ENCODE data around the gene CNTNAP5.
"Not testable (repeated sequence)": the region's sequence is repeated elsewhere in the genome, so short reads cannot be mapped to it uniquely, and the experiment has no call there.

The CNTNAP5 gene

DNA sequence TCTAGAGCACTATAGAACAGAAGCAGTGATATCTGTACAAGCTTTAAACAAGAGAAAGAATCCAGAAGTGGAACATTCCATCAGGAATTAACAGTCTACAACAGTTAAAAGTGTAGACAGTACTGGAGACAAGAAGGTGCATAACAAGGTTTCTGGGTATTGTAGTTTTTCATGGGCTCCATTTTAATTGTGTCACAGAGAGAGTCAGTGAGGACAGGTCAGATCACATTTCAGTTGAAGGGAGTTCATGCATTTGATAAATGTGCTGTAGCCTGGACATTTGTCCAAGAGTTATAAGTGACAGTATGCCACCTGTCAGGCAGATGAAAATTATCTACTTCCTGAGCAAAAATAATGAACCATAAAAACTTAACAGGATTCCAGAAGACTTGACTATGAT is 328.6 kb downstream of the CNTNAP5 start:
- H3K27ac Mint-ChIP-seq = no peak overlapping the region
- no peaks in the 10 kb centered on the region for H3K27me3 Mint-ChIP-seq (ENCODE audit: low read depth)
- H3K9me3 Mint-ChIP-seq = peaks cover 10% of the 10 kb centered on the region
- H3K4me3 Mint-ChIP-seq = no peak overlapping the region
- H3K4me1 Mint-ChIP-seq (ENCODE audit: low read depth) = no peaks in the 10 kb centered on the region
- H3K36me3 Mint-ChIP-seq (ENCODE audit: low read depth) = no peaks in the 10 kb centered on the region
- no peak for DNase-seq (ENCODE audit: low spot score)

DNA sequence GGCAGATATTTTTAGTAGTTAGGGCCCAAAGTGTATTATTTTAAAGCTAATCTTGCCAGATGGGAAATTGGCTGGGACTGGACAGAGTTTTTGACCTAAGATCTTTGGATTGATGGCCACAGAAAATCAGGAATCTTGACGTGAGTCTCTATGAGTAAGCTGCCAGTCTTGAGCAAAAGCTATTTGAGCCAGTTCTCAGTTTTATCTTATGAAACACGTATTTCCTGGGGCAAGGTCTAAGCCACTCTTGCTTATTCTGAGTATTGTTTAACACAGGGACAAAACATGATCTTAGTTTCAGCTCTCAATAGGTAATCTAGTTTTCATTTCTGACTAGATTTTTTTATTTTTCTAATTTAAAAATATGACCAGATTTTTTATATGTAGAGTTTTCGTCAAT is 329.4 kb downstream of the CNTNAP5 start:
- DNase-seq (ENCODE audit: low spot score) = no peak
- H3K27ac Mint-ChIP-seq = no peak overlapping the region
- H3K4me3 Mint-ChIP-seq = no peak overlapping the region
- H3K36me3 Mint-ChIP-seq (ENCODE audit: low read depth) = no peaks in the 10 kb centered on the region
- peaks cover 10% of the 10 kb centered on the region for H3K9me3 Mint-ChIP-seq
- no peaks in the 10 kb centered on the region for H3K27me3 Mint-ChIP-seq (ENCODE audit: low read depth)
- no peaks in the 10 kb centered on the region for H3K4me1 Mint-ChIP-seq (ENCODE audit: low read depth)

GRCh38 chr2:124361966-124362365 is 336.9 kb downstream of the CNTNAP5 start:
- not testable (repeated sequence) for H3K27ac Mint-ChIP-seq; DNase-seq (ENCODE audit: low spot score); H3K4me3 Mint-ChIP-seq; H3K27me3 Mint-ChIP-seq (ENCODE audit: low read depth); H3K4me1 Mint-ChIP-seq (ENCODE audit: low read depth); H3K36me3 Mint-ChIP-seq (ENCODE audit: low read depth)
- H3K9me3 Mint-ChIP-seq = peaks cover 30% of the 10 kb centered on the region

DNA sequence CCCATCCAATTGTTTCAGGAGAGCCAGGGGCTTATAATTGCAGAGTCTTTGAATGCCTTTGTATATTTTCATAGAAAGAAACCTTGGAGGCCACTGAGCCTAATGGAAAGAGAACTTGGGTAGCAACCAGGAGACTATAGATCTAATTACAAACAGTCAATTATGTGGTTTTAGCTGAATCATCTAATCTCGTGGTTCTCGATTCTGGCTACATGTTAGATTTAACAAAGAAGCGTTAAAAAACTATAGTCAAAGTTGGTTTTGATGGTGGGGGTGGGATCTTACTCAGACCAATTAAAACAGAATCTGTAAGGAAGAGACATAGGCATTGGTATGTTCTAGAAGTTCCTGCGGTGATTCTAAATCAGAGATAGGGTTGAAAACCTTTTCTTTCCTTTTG is 344.1 kb downstream of the CNTNAP5 start:
- H3K36me3 Mint-ChIP-seq (ENCODE audit: low read depth) = no peaks in the 10 kb centered on the region
- DNase-seq (ENCODE audit: low spot score) = no peak
- no peaks in the 10 kb centered on the region for H3K27me3 Mint-ChIP-seq (ENCODE audit: low read depth)
- no peak overlapping the region for H3K4me3 Mint-ChIP-seq
- H3K27ac Mint-ChIP-seq = no peak overlapping the region
- no peaks in the 10 kb centered on the region for H3K4me1 Mint-ChIP-seq (ENCODE audit: low read depth)
- peaks cover 26% of the 10 kb centered on the region for H3K9me3 Mint-ChIP-seq

DNA sequence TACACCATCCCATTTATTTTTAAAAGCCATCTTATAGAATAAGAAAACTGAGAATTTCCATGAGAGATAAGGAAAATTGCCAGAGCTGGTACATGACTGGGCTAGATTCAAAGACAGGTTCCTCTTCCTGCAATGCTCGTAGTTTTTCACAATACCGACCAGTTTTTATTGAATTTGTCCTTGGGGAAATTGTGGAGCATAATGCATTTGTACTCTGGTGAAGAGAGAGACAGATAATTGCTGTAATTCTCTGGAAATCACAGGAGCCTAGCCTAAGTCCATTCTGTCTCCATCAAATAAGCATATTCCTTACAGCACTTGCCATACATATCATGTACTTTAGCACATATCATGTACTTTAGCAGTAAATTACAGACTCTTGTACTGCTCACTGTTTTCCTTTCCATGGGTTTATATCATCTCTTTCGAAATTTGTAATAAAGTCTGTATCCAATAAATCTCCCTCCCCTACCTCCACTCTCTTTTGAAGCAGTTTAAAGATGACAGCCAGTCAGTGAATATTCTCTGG is 355.2 kb downstream of the CNTNAP5 start:
- no peak for DNase-seq (ENCODE audit: low spot score)
- Mint-ChIP-seq H3K36me3 (ENCODE audit: low read depth) (no peaks in the 10 kb centered on the region), H3K9me3 (peaks cover 12% of the 10 kb centered on the region), H3K27ac (no peak overlapping the region), H3K4me3 (no peak overlapping the region), H3K27me3 (ENCODE audit: low read depth) (no peaks in the 10 kb centered on the region), H3K4me1 (ENCODE audit: low read depth) (no peaks in the 10 kb centered on the region)

DNA sequence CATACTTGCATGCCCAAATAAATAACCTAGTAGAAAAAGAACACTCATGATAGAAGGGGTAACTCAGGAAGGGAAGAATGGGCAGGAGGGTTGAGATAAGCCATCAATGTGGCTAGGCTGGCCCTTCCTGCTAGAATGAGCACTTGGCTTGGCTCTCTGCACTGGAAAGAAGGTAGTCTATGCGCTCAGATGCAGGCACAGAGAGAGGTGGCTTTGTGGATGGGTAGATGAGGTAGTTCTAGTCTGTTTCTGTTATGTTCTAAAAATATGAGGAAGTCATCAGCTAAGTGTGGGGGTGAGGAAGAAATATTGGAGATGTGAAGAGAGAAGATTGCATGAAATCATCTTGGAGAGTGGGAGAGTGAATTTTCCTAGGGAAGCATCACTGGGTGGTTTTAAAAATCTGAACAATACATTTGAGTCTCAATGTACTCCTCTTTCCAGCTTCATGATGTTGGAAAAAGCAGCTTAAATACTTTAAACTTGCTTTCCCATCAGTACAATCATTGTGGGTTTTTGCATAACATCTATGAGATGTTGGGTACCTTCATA is 357.1 kb downstream of the CNTNAP5 start:
- Mint-ChIP-seq H3K4me3 (no peak overlapping the region), H3K4me1 (ENCODE audit: low read depth) (no peaks in the 10 kb centered on the region), H3K9me3 (peaks cover 4% of the 10 kb centered on the region), H3K27me3 (ENCODE audit: low read depth) (no peaks in the 10 kb centered on the region), H3K27ac (no peak overlapping the region), H3K36me3 (ENCODE audit: low read depth) (no peaks in the 10 kb centered on the region)
- no peak for DNase-seq (ENCODE audit: low spot score)

- H3K4me3 Mint-ChIP-seq = no peak overlapping the region
- no peak for DNase-seq (ENCODE audit: low spot score)
- H3K9me3 Mint-ChIP-seq = peaks cover 23% of the 10 kb centered on the region
- H3K27ac Mint-ChIP-seq = no peak overlapping the region
- H3K4me1 Mint-ChIP-seq (ENCODE audit: low read depth) = no peaks in the 10 kb centered on the region
- no peaks in the 10 kb centered on the region for H3K27me3 Mint-ChIP-seq (ENCODE audit: low read depth)
- H3K36me3 Mint-ChIP-seq (ENCODE audit: low read depth) = no peaks in the 10 kb centered on the region
Observed at GRCh38 chr2:124395961-124396360, 370.9 kb downstream of the CNTNAP5 start.

DNA sequence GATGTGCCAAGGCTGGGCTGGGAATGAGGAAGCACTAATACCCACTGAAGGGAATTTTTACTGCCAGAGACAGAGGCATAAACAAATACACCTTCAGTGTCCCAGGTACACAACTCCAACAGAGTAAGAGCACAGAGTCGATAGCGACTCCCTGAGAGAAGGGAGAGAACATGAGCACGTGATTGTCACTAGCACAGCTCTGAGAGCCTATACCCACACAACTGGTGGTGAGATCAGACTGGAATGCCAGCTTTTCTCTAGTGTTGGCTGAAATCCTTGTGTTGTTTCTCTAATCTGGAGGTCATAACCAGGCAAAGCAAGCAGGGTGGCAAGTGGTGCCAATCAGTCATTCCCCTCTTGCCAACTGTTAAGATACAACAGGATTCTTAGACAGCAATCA is 377.2 kb downstream of the CNTNAP5 start:
- Mint-ChIP-seq H3K4me1 (ENCODE audit: low read depth) (no peaks in the 10 kb centered on the region), H3K9me3 (peaks cover 35% of the 10 kb centered on the region), H3K4me3 (no peak overlapping the region), H3K27me3 (ENCODE audit: low read depth) (no peaks in the 10 kb centered on the region), H3K27ac (no peak overlapping the region), H3K36me3 (ENCODE audit: low read depth) (no peaks in the 10 kb centered on the region)
- DNase-seq (ENCODE audit: low spot score) = no peak

DNA sequence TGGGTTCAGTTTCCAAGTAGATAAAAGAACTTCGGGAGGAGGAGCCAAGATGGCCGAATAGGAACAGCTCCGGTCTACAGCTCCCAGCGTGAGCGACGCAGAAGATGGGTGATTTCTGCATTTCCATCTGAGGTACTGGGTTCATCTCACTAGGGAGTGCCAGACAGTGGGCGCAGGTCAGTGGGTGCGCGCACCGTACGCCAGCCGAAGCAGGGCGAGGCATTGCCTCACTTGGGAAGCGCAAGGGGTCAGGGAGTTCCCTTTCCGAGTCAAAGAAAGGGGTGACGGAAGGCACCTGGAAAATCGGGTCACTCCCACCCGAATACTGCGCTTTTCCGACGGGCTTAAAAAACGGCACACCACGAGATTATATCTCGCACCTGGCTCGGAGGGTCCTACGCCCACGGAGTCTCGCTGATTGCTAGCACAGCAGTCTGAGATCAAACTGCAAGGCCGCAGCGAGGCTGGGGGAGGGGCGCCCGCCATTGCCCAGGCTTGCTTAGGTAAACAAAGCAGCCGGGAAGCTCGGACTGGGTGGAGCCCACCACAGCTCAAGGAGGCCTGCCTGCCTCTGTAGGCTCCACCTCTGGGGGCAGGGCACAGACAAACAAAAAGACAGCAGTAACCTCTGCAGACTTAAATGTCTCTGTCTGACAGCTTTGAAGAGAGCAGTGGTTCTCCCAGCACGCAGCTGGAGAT is 382.9 kb downstream of the CNTNAP5 start:
- H3K4me3 Mint-ChIP-seq; H3K27me3 Mint-ChIP-seq (ENCODE audit: low read depth); H3K9me3 Mint-ChIP-seq; H3K36me3 Mint-ChIP-seq (ENCODE audit: low read depth); H3K27ac Mint-ChIP-seq; DNase-seq (ENCODE audit: low spot score); H3K4me1 Mint-ChIP-seq (ENCODE audit: low read depth): not testable (repeated sequence)

DNA sequence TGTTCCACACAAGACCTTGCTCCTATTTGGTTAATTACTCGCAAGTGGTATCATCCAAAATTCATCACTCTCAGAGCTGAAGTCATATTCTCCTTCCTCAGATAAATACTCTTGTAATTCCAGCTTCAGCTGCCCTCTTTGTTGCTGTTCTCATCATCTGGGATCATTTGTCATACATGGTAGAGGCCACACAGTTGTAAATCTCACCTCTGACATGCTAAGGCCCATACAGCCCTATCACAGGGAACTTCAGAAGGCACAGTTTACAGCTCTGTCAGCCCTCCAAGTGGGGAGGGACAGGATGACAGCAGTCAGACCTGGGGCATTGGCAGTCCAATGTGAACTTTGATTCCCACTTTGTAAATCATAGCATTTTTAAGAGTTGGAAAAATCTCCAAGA is 399.0 kb downstream of the CNTNAP5 start:
- no peak for DNase-seq (ENCODE audit: low spot score)
- Mint-ChIP-seq H3K36me3 (ENCODE audit: low read depth) (no peaks in the 10 kb centered on the region), H3K27me3 (ENCODE audit: low read depth) (no peaks in the 10 kb centered on the region), H3K27ac (no peak overlapping the region), H3K9me3 (peaks cover 39% of the 10 kb centered on the region), H3K4me1 (ENCODE audit: low read depth) (no peaks in the 10 kb centered on the region), H3K4me3 (no peak overlapping the region)

- DNase-seq (ENCODE audit: low spot score) = no peak
- no peak overlapping the region for H3K27ac Mint-ChIP-seq
Observed at GRCh38 chr2:124426122-124426521, 401.0 kb downstream of the CNTNAP5 start.

GRCh38 chr2:124426625-124427024 is 401.5 kb downstream of the CNTNAP5 start:
- Mint-ChIP-seq H3K9me3 (peaks cover 38% of the 10 kb centered on the region), H3K36me3 (ENCODE audit: low read depth) (no peaks in the 10 kb centered on the region), H3K4me3 (no peak overlapping the region), H3K27me3 (ENCODE audit: low read depth) (no peaks in the 10 kb centered on the region), H3K4me1 (ENCODE audit: low read depth) (no peaks in the 10 kb centered on the region), H3K27ac (no peak overlapping the region)
- DNase-seq (ENCODE audit: low spot score) = no peak

More at GRCh38 chr2:124426122-124426521, 401.0 kb downstream of the CNTNAP5 start:
- H3K36me3 Mint-ChIP-seq (ENCODE audit: low read depth) = no peaks in the 10 kb centered on the region
- no peaks in the 10 kb centered on the region for H3K4me1 Mint-ChIP-seq (ENCODE audit: low read depth)
- H3K9me3 Mint-ChIP-seq = peaks cover 43% of the 10 kb centered on the region
- no peak overlapping the region for H3K4me3 Mint-ChIP-seq
- H3K27me3 Mint-ChIP-seq (ENCODE audit: low read depth) = no peaks in the 10 kb centered on the region

DNA sequence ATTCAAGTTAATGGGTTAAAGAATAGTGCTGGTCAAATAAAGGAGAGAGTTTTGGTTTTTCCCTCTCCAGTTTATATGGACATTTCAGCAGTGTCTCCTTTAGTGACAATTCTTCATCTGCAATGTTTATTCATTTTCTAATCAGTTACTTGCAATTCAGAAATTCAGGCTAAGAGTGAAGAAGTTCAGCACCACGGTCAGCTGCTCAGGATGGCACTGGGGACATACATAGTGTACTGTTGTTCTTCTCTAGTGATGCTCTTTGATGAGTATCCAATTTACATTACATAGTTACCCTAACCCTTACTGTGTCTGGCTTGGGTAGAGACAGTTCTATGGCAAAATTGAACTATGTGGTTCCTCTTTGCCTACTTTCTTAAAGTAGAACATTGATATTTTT is 412.7 kb downstream of the CNTNAP5 start:
- Mint-ChIP-seq H3K27me3 (ENCODE audit: low read depth) (no peaks in the 10 kb centered on the region), H3K27ac (no peak overlapping the region), H3K9me3 (peaks cover 10% of the 10 kb centered on the region), H3K36me3 (ENCODE audit: low read depth) (no peaks in the 10 kb centered on the region), H3K4me1 (ENCODE audit: low read depth) (no peaks in the 10 kb centered on the region), H3K4me3 (no peak overlapping the region)
- DNase-seq (ENCODE audit: low spot score) = no peak

GRCh38 chr2:124450481-124450880 is 425.4 kb downstream of the CNTNAP5 start:
- H3K4me3 Mint-ChIP-seq = no peak overlapping the region
- no peak overlapping the region for H3K27ac Mint-ChIP-seq
- H3K9me3 Mint-ChIP-seq = peaks cover 29% of the 10 kb centered on the region
- H3K27me3 Mint-ChIP-seq (ENCODE audit: low read depth) = no peaks in the 10 kb centered on the region
- DNase-seq (ENCODE audit: low spot score) = no peak
- H3K36me3 Mint-ChIP-seq (ENCODE audit: low read depth) = no peaks in the 10 kb centered on the region
- H3K4me1 Mint-ChIP-seq (ENCODE audit: low read depth) = no peaks in the 10 kb centered on the region

DNA sequence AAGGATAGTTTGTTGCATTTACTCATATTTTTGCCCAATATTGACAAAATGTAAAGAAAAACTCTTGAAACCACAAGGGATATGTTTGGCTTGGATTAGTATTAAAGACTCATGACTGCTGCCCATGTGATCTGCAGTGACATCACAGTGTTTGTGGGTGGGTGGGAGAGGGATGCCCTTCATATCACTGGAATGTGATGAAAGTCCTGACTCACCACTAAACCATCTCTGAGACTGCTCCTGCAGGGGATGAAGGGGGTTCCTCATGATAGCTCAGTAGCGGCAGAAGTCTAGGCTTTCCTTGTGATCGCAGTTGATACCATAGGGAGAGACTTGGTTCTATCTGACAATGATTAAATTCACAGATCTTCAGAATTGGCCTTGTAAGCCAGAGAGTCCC is 451.2 kb downstream of the CNTNAP5 start:
- no peaks in the 10 kb centered on the region for H3K27me3 Mint-ChIP-seq (ENCODE audit: low read depth)
- H3K4me3 Mint-ChIP-seq = no peak overlapping the region
- no peak for DNase-seq (ENCODE audit: low spot score)
- H3K36me3 Mint-ChIP-seq (ENCODE audit: low read depth) = no peaks in the 10 kb centered on the region
- H3K4me1 Mint-ChIP-seq (ENCODE audit: low read depth) = no peaks in the 10 kb centered on the region
- peaks cover 19% of the 10 kb centered on the region for H3K9me3 Mint-ChIP-seq
- H3K27ac Mint-ChIP-seq = no peak overlapping the region
